ENCODE measurements around the gene MRPL12.
A peak's percentile ranks its signal among the peaks of the same experiment; 100 is the strongest.
"Not testable (repeated sequence)": the region's sequence is repeated elsewhere in the genome, so short reads cannot be mapped to it uniquely, and the experiment has no call there.

MRPL12 gene

GRCh38 chr17:81672504-81672903, 30.7 kb upstream of the MRPL12 start:
- H3K27ac ChIP-seq = no peak overlapping the region
- H2AFZ ChIP-seq = no peak overlapping the region
- no peaks in the 10 kb centered on the region for H3K9me3 ChIP-seq (ENCODE audit: control insufficient read depth, low read length)
- H3K4me1 ChIP-seq = no peaks in the 10 kb centered on the region
- H3K4me2 ChIP-seq (ENCODE audit: low read length) = no peak overlapping the region
- no peaks in the 10 kb centered on the region for H3K27me3 ChIP-seq (ENCODE audit: control insufficient read depth, insufficient read depth, low read length)
- no peak overlapping the region for H3K4me3 ChIP-seq (ENCODE audit: low read depth, low read length)
- peaks cover 12% of the 10 kb centered on the region for H3K79me2 ChIP-seq
- TF ChIP-seq, protein P1, sequence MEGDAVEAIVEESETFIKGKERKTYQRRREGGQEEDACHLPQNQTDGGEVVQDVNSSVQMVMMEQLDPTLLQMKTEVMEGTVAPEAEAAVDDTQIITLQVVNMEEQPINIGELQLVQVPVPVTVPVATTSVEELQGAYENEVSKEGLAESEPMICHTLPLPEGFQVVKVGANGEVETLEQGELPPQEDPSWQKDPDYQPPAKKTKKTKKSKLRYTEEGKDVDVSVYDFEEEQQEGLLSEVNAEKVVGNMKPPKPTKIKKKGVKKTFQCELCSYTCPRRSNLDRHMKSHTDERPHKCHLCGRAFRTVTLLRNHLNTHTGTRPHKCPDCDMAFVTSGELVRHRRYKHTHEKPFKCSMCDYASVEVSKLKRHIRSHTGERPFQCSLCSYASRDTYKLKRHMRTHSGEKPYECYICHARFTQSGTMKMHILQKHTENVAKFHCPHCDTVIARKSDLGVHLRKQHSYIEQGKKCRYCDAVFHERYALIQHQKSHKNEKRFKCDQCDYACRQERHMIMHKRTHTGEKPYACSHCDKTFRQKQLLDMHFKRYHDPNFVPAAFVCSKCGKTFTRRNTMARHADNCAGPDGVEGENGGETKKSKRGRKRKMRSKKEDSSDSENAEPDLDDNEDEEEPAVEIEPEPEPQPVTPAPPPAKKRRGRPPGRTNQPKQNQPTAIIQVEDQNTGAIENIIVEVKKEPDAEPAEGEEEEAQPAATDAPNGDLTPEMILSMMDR (IDR thresholded peaks at IDR 0.05) = no peak
- H3K36me3 ChIP-seq (ENCODE audit: control insufficient read depth, insufficient read depth, low read length) = no peaks in the 10 kb centered on the region
- H3K9ac ChIP-seq = no peak overlapping the region

GRCh38 chr17:81672954-81673353, 30.2 kb upstream of the MRPL12 start:
- Histone ChIP-seq H3K4me3 (ENCODE audit: low read depth, low read length) (no peak overlapping the region), H3K27ac (no peak overlapping the region), H3K79me2 (peaks cover 9% of the 10 kb centered on the region), H3K4me1 (no peaks in the 10 kb centered on the region), H3K4me2 (ENCODE audit: low read length) (no peak overlapping the region), H3K27me3 (ENCODE audit: control insufficient read depth, insufficient read depth, low read length) (no peaks in the 10 kb centered on the region), H3K9ac (no peak overlapping the region), H3K9me3 (ENCODE audit: control insufficient read depth, low read length) (no peaks in the 10 kb centered on the region), H3K36me3 (ENCODE audit: control insufficient read depth, insufficient read depth, low read length) (no peaks in the 10 kb centered on the region), H2AFZ (no peak overlapping the region)
- TF ChIP-seq, protein P1 (IDR thresholded peaks at IDR 0.05) = no peak

GRCh38 chr17:81673561-81674258, 29.5 kb upstream of the MRPL12 start:
- H2AFZ ChIP-seq = no peak overlapping the region
- no peak overlapping the region for H3K9ac ChIP-seq
- H3K36me3 ChIP-seq (ENCODE audit: control insufficient read depth, insufficient read depth, low read length) = no peaks in the 10 kb centered on the region

GRCh38 chr17:81675515-81676221, 27.5 kb upstream of the MRPL12 start:
- H3K27me3 ChIP-seq (ENCODE audit: control insufficient read depth, insufficient read depth, low read length); H3K9me3 ChIP-seq (ENCODE audit: control insufficient read depth, low read length); H3K4me3 ChIP-seq (ENCODE audit: low read depth, low read length); H3K4me2 ChIP-seq (ENCODE audit: low read length); H3K27ac ChIP-seq; H3K79me2 ChIP-seq; H3K36me3 ChIP-seq (ENCODE audit: control insufficient read depth, insufficient read depth, low read length); H3K4me1 ChIP-seq; H2AFZ ChIP-seq; H3K9ac ChIP-seq: not testable (repeated sequence)
- TF ChIP-seq, protein P1 (IDR thresholded peaks at IDR 0.05) = peak; percentile 70

More at GRCh38 chr17:81673561-81674258, 29.5 kb upstream of the MRPL12 start:
- no peaks in the 10 kb centered on the region for H3K27me3 ChIP-seq (ENCODE audit: control insufficient read depth, insufficient read depth, low read length)
- no peak overlapping the region for H3K27ac ChIP-seq
- peaks cover 4% of the 10 kb centered on the region for H3K79me2 ChIP-seq
- TF ChIP-seq, protein P1 (IDR thresholded peaks at IDR 0.05) = no peak
- H3K4me1 ChIP-seq = no peaks in the 10 kb centered on the region
- H3K4me3 ChIP-seq (ENCODE audit: low read depth, low read length) = no peak overlapping the region
- no peak overlapping the region for H3K4me2 ChIP-seq (ENCODE audit: low read length)
- H3K9me3 ChIP-seq (ENCODE audit: control insufficient read depth, low read length) = no peaks in the 10 kb centered on the region

Data from parathyroid adenoma (tissue), 2 donors.